Measurements from ENCODE around the gene RAD23B.

DNA sequence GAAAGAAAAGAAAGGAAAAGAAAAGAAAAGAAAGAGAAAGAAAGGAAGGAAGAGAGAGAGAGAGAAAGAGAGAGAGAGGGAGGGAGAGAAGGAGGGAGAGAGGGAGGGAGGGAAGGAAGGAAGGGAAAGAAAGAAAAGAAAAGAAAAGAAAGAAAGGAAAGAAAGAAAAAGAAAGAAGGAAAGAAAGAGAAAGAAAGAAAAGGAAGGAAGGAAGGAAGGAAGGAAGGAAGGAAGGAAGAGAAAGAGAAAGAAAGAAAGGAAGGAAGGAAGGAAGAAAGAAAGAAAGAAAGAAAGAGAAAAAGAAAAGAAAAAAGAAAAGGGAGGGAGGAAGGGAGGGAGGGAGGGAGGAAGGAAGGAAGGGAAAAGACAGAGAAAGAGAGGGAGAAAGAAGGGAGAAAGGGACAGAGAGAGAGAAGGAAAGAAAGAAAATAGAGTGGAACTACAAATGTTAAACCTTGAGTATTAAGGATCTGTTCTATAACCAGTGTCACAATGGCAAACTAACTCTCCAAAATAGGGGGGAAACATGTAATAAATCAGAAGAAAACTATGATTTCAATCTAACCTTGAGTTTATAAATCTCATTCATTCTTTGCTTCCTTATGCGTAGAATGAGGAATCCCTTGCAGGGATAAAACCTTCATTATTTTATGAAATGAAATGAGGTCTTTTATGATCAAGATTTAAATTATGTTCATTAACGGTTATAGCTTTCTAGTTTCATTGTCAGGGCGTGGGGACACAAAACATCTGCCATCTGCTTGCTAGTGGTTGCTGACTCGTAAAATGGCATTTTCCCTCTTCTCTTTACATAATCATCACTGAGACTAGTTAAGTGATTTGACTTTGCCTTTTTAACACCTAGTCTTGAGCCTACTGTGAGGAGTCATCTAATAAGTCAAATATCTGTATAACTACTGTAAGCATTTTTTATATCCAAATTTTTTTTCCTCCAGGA, 40.7 kb upstream of the RAD23B start:
- TF ChIP-seq, protein P1, sequence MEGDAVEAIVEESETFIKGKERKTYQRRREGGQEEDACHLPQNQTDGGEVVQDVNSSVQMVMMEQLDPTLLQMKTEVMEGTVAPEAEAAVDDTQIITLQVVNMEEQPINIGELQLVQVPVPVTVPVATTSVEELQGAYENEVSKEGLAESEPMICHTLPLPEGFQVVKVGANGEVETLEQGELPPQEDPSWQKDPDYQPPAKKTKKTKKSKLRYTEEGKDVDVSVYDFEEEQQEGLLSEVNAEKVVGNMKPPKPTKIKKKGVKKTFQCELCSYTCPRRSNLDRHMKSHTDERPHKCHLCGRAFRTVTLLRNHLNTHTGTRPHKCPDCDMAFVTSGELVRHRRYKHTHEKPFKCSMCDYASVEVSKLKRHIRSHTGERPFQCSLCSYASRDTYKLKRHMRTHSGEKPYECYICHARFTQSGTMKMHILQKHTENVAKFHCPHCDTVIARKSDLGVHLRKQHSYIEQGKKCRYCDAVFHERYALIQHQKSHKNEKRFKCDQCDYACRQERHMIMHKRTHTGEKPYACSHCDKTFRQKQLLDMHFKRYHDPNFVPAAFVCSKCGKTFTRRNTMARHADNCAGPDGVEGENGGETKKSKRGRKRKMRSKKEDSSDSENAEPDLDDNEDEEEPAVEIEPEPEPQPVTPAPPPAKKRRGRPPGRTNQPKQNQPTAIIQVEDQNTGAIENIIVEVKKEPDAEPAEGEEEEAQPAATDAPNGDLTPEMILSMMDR (IDR thresholded peaks at IDR 0.05 in 2 of 3, conservative IDR thresholded peaks at IDR 0.05 in 1 of 3; ENCODE audit: borderline replicate concordance in 1 of 3, insufficient read depth in 1 of 3, low read depth in 2 of 3, low read length in 2 of 3): no peak
- TF ChIP-seq, protein P2, sequence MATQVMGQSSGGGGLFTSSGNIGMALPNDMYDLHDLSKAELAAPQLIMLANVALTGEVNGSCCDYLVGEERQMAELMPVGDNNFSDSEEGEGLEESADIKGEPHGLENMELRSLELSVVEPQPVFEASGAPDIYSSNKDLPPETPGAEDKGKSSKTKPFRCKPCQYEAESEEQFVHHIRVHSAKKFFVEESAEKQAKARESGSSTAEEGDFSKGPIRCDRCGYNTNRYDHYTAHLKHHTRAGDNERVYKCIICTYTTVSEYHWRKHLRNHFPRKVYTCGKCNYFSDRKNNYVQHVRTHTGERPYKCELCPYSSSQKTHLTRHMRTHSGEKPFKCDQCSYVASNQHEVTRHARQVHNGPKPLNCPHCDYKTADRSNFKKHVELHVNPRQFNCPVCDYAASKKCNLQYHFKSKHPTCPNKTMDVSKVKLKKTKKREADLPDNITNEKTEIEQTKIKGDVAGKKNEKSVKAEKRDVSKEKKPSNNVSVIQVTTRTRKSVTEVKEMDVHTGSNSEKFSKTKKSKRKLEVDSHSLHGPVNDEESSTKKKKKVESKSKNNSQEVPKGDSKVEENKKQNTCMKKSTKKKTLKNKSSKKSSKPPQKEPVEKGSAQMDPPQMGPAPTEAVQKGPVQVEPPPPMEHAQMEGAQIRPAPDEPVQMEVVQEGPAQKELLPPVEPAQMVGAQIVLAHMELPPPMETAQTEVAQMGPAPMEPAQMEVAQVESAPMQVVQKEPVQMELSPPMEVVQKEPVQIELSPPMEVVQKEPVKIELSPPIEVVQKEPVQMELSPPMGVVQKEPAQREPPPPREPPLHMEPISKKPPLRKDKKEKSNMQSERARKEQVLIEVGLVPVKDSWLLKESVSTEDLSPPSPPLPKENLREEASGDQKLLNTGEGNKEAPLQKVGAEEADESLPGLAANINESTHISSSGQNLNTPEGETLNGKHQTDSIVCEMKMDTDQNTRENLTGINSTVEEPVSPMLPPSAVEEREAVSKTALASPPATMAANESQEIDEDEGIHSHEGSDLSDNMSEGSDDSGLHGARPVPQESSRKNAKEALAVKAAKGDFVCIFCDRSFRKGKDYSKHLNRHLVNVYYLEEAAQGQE (IDR thresholded peaks at IDR 0.05; ENCODE audit: low read depth): no peak
- TF ChIP-seq EZH2phosphoT487 (IDR thresholded peaks at IDR 0.05; ENCODE audit: borderline replicate concordance) (no peak), ZNF274 (IDR thresholded peaks at IDR 0.05; ENCODE audit: low read depth, low read length) (no peak), EGR1 (IDR thresholded peaks at IDR 0.05; ENCODE audit: low read depth) (no peak), SP1 (IDR thresholded peaks at IDR 0.05; ENCODE audit: low read depth) (peak; percentile 60), POLR2A (IDR thresholded peaks at IDR 0.05; ENCODE audit: borderline replicate concordance, extremely low read depth, insufficient read depth, insufficient read length) (no peak)
